Adrenal gland (tissue), 12 donors: ENCODE measurements around the gene MED1. TPM values are rescaled to one million over a fixed set of nuclear protein-coding genes. Genes with fewer than 3 reads are reported as not detected.

ENCODE experiments used
- DNase-seq, 7 donors: peaks; one replicate each; pipeline ENCODE4 v3.0.0-alpha.2; 2019 to 2020
- H3K27ac ChIP-seq, 5 donors: fragments of 200-600 bp; sonication (generic) in 4 of 5; 1 replicate in 3 of 5; 2 replicates in 2 of 5; pipeline versions ENCODE4 v1.5.1 to v1.8.0; 2016 to 2020; ENCODE audit warnings: mild to moderate bottlenecking in 1 of 5
- H3K27me3 ChIP-seq: fragments of 200-600 bp; 2 replicates; pipeline ENCODE4 v1.8.0; 2021
- H3K36me3 ChIP-seq, 2 donors: fragments of 200-600 bp; replicated peaks in 1 of 2; 1 replicate in 1 of 2; 2 replicates in 1 of 2; pipeline versions ENCODE4 v1.5.1 to v1.8.0; 2018 to 2022
- H3K4me1 ChIP-seq, 2 donors: fragments of 200-600 bp; replicated peaks in 1 of 2; 1 replicate in 1 of 2; 2 replicates in 1 of 2; pipeline versions ENCODE4 v1.5.1 to v1.8.0; 2018 to 2021
- H3K4me3 ChIP-seq, 4 donors: fragments of 200-600 bp; sonication (generic) in 3 of 4; one replicate each; pipeline ENCODE4 v1.5.1; 2016 to 2018
- H3K9me3 ChIP-seq, 3 donors: fragments of 200-600 bp; sonication (generic) in 1 of 3; replicated peaks in 1 of 3; 1 replicate in 2 of 3; 2 replicates in 1 of 3; pipeline versions ENCODE4 v1.5.1 to v1.8.0; 2016 to 2021
- POLR2A ChIP-seq, 2 donors: fragments of 450-650 bp; IDR thresholded peaks; one replicate each; pipeline ENCODE4 v1.6.1; 2017; ENCODE audit warnings: antibody characterized with exemption in 2 of 2, mild to moderate bottlenecking in 2 of 2, moderate library complexity in 1 of 2
- WGBS, 4 donors: extraction: QIAGEN DNeasy Blood & Tissue Kit in 2 of 4; methylation state at CpG; one replicate each; pipeline versions ENCODE4 v1.1.5 to v1.1.7; 2013 to 2017; 5-methylcytosine and 5-hydroxymethylcytosine counted together
- intact Hi-C, 2 donors: fragments of 100-400 bp; cut with DNase I; formaldehyde crosslinking; loops; one replicate each; pipeline versions ENCODE4 v1.14.1 to v1.15.0; 2022 to 2023
- polyA plus RNA-seq, 3 donors: library from polyadenylated mRNA; stranded (reverse); fragments of 200-250 nt in 2 of 3; fragments of 350-450 nt in 1 of 3; fragmentation: Illumina TruSeq in 1 of 3; extraction: RNeasy Lipid Tissue Mini Kit (QIAGEN cat#74804) in 1 of 3; gene quantifications; one replicate each; pipeline ENCODE4 v1.2.3, GENCODE V29; 2013 to 2014
- total RNA-seq, 9 donors: library from RNA; depleted of rRNA in 4 of 9; stranded (reverse); fragments of >200 nt in 4 of 9; fragments of 120-200 nt in 1 of 9; fragmentation: NEBNext Ultra II Directional in 1 of 9; extraction: Animal tissue kit (Norgen Biotek cat#: 25700) in 1 of 9; gene quantifications; one replicate each; pipeline versions ENCODE4 v1.1.0 to v1.2.4, GENCODE V29; 2013 to 2023
- TF ChIP-seq, protein P1 (sequence below), 6 experiments: fragments of 450-650 bp in 4 of 6; fragments of 200-600 bp in 2 of 6; sonication (generic) in 1 of 6; IDR thresholded peaks; 1 replicate in 5 of 6; 2 replicates in 1 of 6; pipeline versions ENCODE4 v1.5.1 to v1.8.0; 2016 to 2021; ENCODE audit warnings: antibody characterized with exemption in 6 of 6, mild to moderate bottlenecking in 2 of 6, moderate library complexity in 1 of 6
- donor health status: healthy with polysubstance abuse.
- donor health status: Bipolar disorder and iron deficiency.
- donor health status: DM: yes; HTN: yes; CAD: no.
- donor health status: DM: no; HTN: no; CAD: no.
- donor health status: DM: no; HTN: no; CAD: no.
- donor health status: DM: yes; HTN: yes; CAD: no.

Gene MED1
- total and polyA plus RNA-seq, 12 donors: 3.5 to 29.4 (median 22.0) TPM

GRCh38 chr17:39408360-39408759 lies 42.7 kb downstream of the MED1 start:
- TF ChIP-seq, protein P1, sequence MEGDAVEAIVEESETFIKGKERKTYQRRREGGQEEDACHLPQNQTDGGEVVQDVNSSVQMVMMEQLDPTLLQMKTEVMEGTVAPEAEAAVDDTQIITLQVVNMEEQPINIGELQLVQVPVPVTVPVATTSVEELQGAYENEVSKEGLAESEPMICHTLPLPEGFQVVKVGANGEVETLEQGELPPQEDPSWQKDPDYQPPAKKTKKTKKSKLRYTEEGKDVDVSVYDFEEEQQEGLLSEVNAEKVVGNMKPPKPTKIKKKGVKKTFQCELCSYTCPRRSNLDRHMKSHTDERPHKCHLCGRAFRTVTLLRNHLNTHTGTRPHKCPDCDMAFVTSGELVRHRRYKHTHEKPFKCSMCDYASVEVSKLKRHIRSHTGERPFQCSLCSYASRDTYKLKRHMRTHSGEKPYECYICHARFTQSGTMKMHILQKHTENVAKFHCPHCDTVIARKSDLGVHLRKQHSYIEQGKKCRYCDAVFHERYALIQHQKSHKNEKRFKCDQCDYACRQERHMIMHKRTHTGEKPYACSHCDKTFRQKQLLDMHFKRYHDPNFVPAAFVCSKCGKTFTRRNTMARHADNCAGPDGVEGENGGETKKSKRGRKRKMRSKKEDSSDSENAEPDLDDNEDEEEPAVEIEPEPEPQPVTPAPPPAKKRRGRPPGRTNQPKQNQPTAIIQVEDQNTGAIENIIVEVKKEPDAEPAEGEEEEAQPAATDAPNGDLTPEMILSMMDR (IDR thresholded peaks at IDR 0.05): no peak
- TF ChIP-seq POLR2A (IDR thresholded peaks at IDR 0.05): no peak
- Histone ChIP-seq H3K4me3 (no peak overlapping the region), H3K27me3 (no peaks in the 10 kb centered on the region), H3K9me3 (no peaks in the 10 kb centered on the region), H3K27ac (no peak overlapping the region), H3K36me3 (peaks cover 0 to 66% of the 10 kb centered on the region in 2 donors), H3K4me1 (peaks cover 0 to 9% of the 10 kb centered on the region in 2 donors)
- no peak for DNase-seq
- intact Hi-C loops: loop anchor here (10.0 kb wide), 1 partner anchor 134 kb away; no protein-coding TSS in a partner anchor
- 83 to 96% (median 93%) methylated on average over 2 of the region's 2 CpGs for WGBS, 4 donors

GRCh38 chr17:39406951-39407350 lies 44.1 kb downstream of the MED1 start:
- intact Hi-C loops: loop anchor here (10.0 kb wide), 1 partner anchor 132 kb away; no protein-coding TSS in a partner anchor
- H3K27ac ChIP-seq: no peak overlapping the region
- H3K4me3 ChIP-seq: no peak overlapping the region
- TF ChIP-seq POLR2A (IDR thresholded peaks at IDR 0.05): no peak
- TF ChIP-seq, protein P1 (IDR thresholded peaks at IDR 0.05): no peak
- peaks cover 0 to 53% of the 10 kb centered on the region in 2 donors for H3K36me3 ChIP-seq
- peaks cover 0 to 13% of the 10 kb centered on the region in 2 donors for H3K4me1 ChIP-seq
- 40 to 57% (median 46%) methylated on average over 1 of the region's 1 CpG for WGBS, 4 donors
- no peaks in the 10 kb centered on the region for H3K9me3 ChIP-seq
- H3K27me3 ChIP-seq: no peaks in the 10 kb centered on the region
- no peak for DNase-seq

GRCh38 chr17:39405436-39405835 lies 45.6 kb downstream of the MED1 start:
- no peak for DNase-seq
- Histone ChIP-seq H3K27ac (peak overlapping the region in 2 of 5 donors; percentile 44 to 69), H3K4me1 (peaks cover 0 to 14% of the 10 kb centered on the region in 2 donors), H3K36me3 (peaks cover 0 to 38% of the 10 kb centered on the region in 2 donors), H3K9me3 (no peaks in the 10 kb centered on the region), H3K4me3 (no peak overlapping the region), H3K27me3 (no peaks in the 10 kb centered on the region)
- TF ChIP-seq POLR2A (IDR thresholded peaks at IDR 0.05): no peak
- TF ChIP-seq, protein P1 (IDR thresholded peaks at IDR 0.05): no peak
- 59 to 88% (median 72%) methylated on average over 1 of the region's 1 CpG for WGBS, 4 donors
- intact Hi-C loops: loop anchor here (10.0 kb wide), 1 partner anchor 131 kb away; no protein-coding TSS in a partner anchor

GRCh38 chr17:39404542-39405378 lies 46.3 kb downstream of the MED1 start:
- 71 to 76% (median 72%) methylated on average over 6 of the region's 6 CpGs for WGBS, 4 donors
- intact Hi-C loops: loop anchor here (10.0 kb wide), 1 partner anchor 130 kb away; no protein-coding TSS in a partner anchor

More at GRCh38 chr17:39404542-39405378, 46.3 kb downstream of the MED1 start:
- no peak for TF ChIP-seq POLR2A (IDR thresholded peaks at IDR 0.05)
- TF ChIP-seq, protein P1 (IDR thresholded peaks at IDR 0.05): no peak
- no peaks in the 10 kb centered on the region for H3K27me3 ChIP-seq
- H3K27ac ChIP-seq: peak overlapping the region in 4 of 5 donors; percentile 44 to 74 (median 60)
- peak in 3 of 7 donors; percentile 28 to 42 (median 34) for DNase-seq
- H3K9me3 ChIP-seq: no peaks in the 10 kb centered on the region
- peaks cover 0 to 31% of the 10 kb centered on the region in 2 donors for H3K36me3 ChIP-seq
- H3K4me1 ChIP-seq: peaks cover 6 to 21% of the 10 kb centered on the region in 2 donors
- no peak overlapping the region for H3K4me3 ChIP-seq
